GM12878 (cell line): ENCODE results near the gene DMD. TPM values are rescaled to one million over a fixed set of nuclear protein-coding genes. Genes with fewer than 3 reads are reported as not detected.

Source experiments
- ATAC-seq: fragments of 200-7000 bp; cut with Tn5 transposase; 3 replicates; pipeline ENCODE4 v1.9.1; 2020; ENCODE audit warnings: mild to moderate bottlenecking, moderate library complexity
- BruUV-seq: library from RNA; stranded (reverse); fragments of 400-500 nt; replicated peaks from 2 replicates; lab custom pipeline; 2021; lab: Mats Ljungman, UMichigan
- CTCF ChIA-PET: fragments of 300-600 bp; sonication (Branson Sonifier 250); formaldehyde crosslinking; extraction: SDS; loops from one replicate; lab custom pipeline; 2021; ENCODE audit warnings: inconsistent platforms; lab: Yijun Ruan, JAX
- POLR2A ChIA-PET: fragments of 350-600 bp; formaldehyde crosslinking; extraction: SDS; loops from one replicate; lab custom pipeline; 2021; ENCODE audit warnings: inconsistent platforms; lab: Charles Lee
- RAD21 ChIA-PET: fragments of 300-600 bp; sonication (Branson Sonifier 250); formaldehyde crosslinking; loops from one replicate; lab custom pipeline; 2023; ENCODE audit warnings: antibody characterized with exemption; ENCODE audit not compliant: unreplicated experiment; lab: Charles Lee
- SMC1A ChIA-PET: fragments of 300-600 bp; sonication (Branson Sonifier 250); formaldehyde crosslinking; loops from one replicate; lab custom pipeline; 2023; ENCODE audit not compliant: unreplicated experiment, uncharacterized antibody; lab: Charles Lee
- DNase-seq: peaks from one replicate; pipeline ENCODE4 v3.0.0-alpha.2; 2011; ENCODE audit warnings: low read depth, low spot score
- FAIRE-seq: peaks from 3 replicates; lab custom pipeline; 2011; peaks lifted over from hg19 to GRCh38; lab: Jason Lieb, UNC
- H2AFZ ChIP-seq: 2 replicates; pipeline ENCODE4 v1.6.0; 2011; ENCODE audit warnings: low read depth, low read length, control low read depth; ENCODE audit not compliant: control insufficient read depth
- H3K27ac ChIP-seq: 2 replicates; pipeline ENCODE4 v1.5.1; 2011; ENCODE audit warnings: control low read depth; ENCODE audit not compliant: control insufficient read depth, insufficient read depth
- H3K27me3 ChIP-seq, 2 experiments: replicated peaks in 1 of 2; 2 replicates each; pipeline versions ENCODE4 v1.6.0 to v1.6.1; 2011; ENCODE audit warnings: low read length in 1 of 2; ENCODE audit not compliant: control insufficient read depth in 2 of 2, insufficient read depth in 2 of 2
- H3K36me3 ChIP-seq, 2 experiments: 2 replicates each; pipeline ENCODE4 v1.5.1; 2011; ENCODE audit warnings: low read length in 1 of 2; ENCODE audit not compliant: control insufficient read depth in 2 of 2, insufficient read depth in 2 of 2
- H3K4me1 ChIP-seq: 2 replicates; pipeline ENCODE4 v1.6.1; 2011; ENCODE audit warnings: mild to moderate bottlenecking, low read length, moderate library complexity, mixed read lengths; ENCODE audit not compliant: control insufficient read depth, insufficient read depth
- H3K4me2 ChIP-seq: 2 replicates; pipeline ENCODE4 v1.6.0; 2011; ENCODE audit warnings: control low read depth; ENCODE audit not compliant: control insufficient read depth, insufficient read depth
- H3K4me3 ChIP-seq: fragments of 200-600 bp; sonication (generic); 2 replicates; pipeline ENCODE4 v1.5.1; 2016
- H3K79me2 ChIP-seq: 2 replicates; pipeline ENCODE4 v1.6.0; 2011; ENCODE audit warnings: low read length; ENCODE audit not compliant: control insufficient read depth, insufficient read depth
- H3K9ac ChIP-seq: 2 replicates; pipeline ENCODE4 v1.8.0; 2011; ENCODE audit warnings: low read length, control low read depth, mixed read lengths; ENCODE audit not compliant: control insufficient read depth, insufficient read depth
- H3K9me3 ChIP-seq: replicated peaks from 3 replicates; pipeline ENCODE4 v1.5.1; 2011; ENCODE audit warnings: mild to moderate bottlenecking, low read length; ENCODE audit not compliant: control insufficient read depth, insufficient read depth
- H4K20me1 ChIP-seq: 2 replicates; pipeline ENCODE4 v1.6.0; 2011; ENCODE audit not compliant: control insufficient read depth, insufficient read depth
- CHD2 ChIP-seq: IDR thresholded peaks from 2 replicates; pipeline ENCODE4 v1.6.1; 2011; ENCODE audit warnings: low read depth, low read length, improper control_type of control experiment, borderline replicate concordance
- EGR1 ChIP-seq, 2 experiments: IDR thresholded peaks; 1 replicate in 1 of 2; 2 replicates in 1 of 2; pipeline ENCODE4 v1.6.1; 2011 to 2012; ENCODE audit warnings: low read depth in 2 of 2, low read length in 2 of 2, borderline replicate concordance in 1 of 2, mild to moderate bottlenecking in 1 of 2, moderate library complexity in 1 of 2
- HDGF ChIP-seq: fragments of 450-650 bp; IDR thresholded peaks from 2 replicates; pipeline ENCODE4 v1.6.1; 2016; ENCODE audit warnings: antibody characterized with exemption
- KLF5 ChIP-seq: fragments of 450-650 bp; IDR thresholded peaks from 2 replicates; pipeline ENCODE4 v1.6.1; 2014; ENCODE audit warnings: mild to moderate bottlenecking; ENCODE audit not compliant: partially characterized antibody
- MYB ChIP-seq: fragments of 150-350 bp; IDR thresholded peaks from 2 replicates; pipeline ENCODE4 v1.6.1; 2014; ENCODE audit warnings: mild to moderate bottlenecking, low read depth, low read length, borderline replicate concordance
- NR2F1 ChIP-seq: fragments of 450-650 bp; conservative IDR thresholded peaks from 2 replicates; pipeline ENCODE4 v1.6.1; 2017; ENCODE audit warnings: mild to moderate bottlenecking
- PML ChIP-seq: IDR thresholded peaks from 2 replicates; pipeline ENCODE4 v1.6.1; 2012; ENCODE audit warnings: low read length, inconsistent platforms
- STAT3 ChIP-seq: IDR thresholded peaks from 2 replicates; pipeline ENCODE4 v1.6.1; 2011; ENCODE audit warnings: low read depth, low read length, improper control_type of control experiment
- TCF3 ChIP-seq: IDR thresholded peaks from 2 replicates; pipeline ENCODE4 v1.6.1; 2012; ENCODE audit warnings: low read depth, mild to moderate bottlenecking, low read length, borderline replicate concordance; ENCODE audit not compliant: insufficient read depth
- ZNF622 ChIP-seq: fragments of 450-650 bp; IDR thresholded peaks from 2 replicates; pipeline ENCODE4 v1.6.1; 2017; ENCODE audit warnings: mild to moderate bottlenecking, inconsistent platforms
- WGBS: methylation state at CpG from one replicate; pipeline ENCODE4 v1.1.6; 2016; ENCODE audit warnings: low lambda C conversion rate; ENCODE audit not compliant: insufficient replicate concordance, insufficient coverage; ENCODE audit errors: missing lambda C conversion rate; 5-methylcytosine and 5-hydroxymethylcytosine counted together
- in situ Hi-C: fragments of 300-500 bp; cut with MboI; formaldehyde crosslinking; loops from 9 replicates; pipeline ENCODE4 v1.14.3; 2018; ENCODE audit warnings: mixed read lengths
- intact Hi-C: fragments of 100-400 bp; cut with micrococcal nuclease; formaldehyde crosslinking; loops from one replicate; pipeline ENCODE4 v1.14.2; 2022; ENCODE audit not compliant: unreplicated experiment
- polyA plus RNA-seq, 11 experiments: library from polyadenylated mRNA; depleted of rRNA in 4 of 11; unstranded in 6 of 11; stranded (reverse) in 5 of 11; fragments of >200 nt; fragmentation: Nextera tagmentation in 4 of 11; fragmentation: Illumina TruSeq in 1 of 11; extraction: Ambion mirVana in 4 of 11; extraction: Trizol in 1 of 11; gene quantifications; 1 replicate in 1 of 11; 2 replicates in 10 of 11; pipeline versions ENCODE4 v1.2.1 to v1.2.3, GENCODE V29; 2011 to 2016; ENCODE audit warnings: inconsistent platforms in 2 of 11, missing spikeins in 2 of 11, low read depth in 1 of 11
- total RNA-seq, 4 experiments: library from RNA; depleted of rRNA in 3 of 4; stranded (reverse); fragments of >200 nt in 3 of 4; fragmentation: Illumina TruSeq in 1 of 4; extraction: Trizol in 1 of 4; gene quantifications; 2 replicates each; pipeline versions ENCODE4 v1.2.1 to v1.2.3, GENCODE V29; 2013 to 2021
- TF ChIP-seq, protein P1 (sequence below): fragments of 450-650 bp; IDR thresholded peaks from 2 replicates; pipeline ENCODE4 v1.6.1; 2017; ENCODE audit warnings: low read depth, mild to moderate bottlenecking, moderate library complexity
- TF ChIP-seq, protein P2 (sequence below): IDR thresholded peaks from 2 replicates; pipeline ENCODE4 v1.6.1; 2011; ENCODE audit warnings: low read depth, low read length, improper control_type of control experiment, borderline replicate concordance
- TF ChIP-seq, protein P3 (sequence below): fragments of 450-650 bp; IDR thresholded peaks from 2 replicates; pipeline ENCODE4 v1.6.1; 2017; ENCODE audit warnings: mild to moderate bottlenecking, moderate library complexity

DMD gene
- total and polyA plus RNA-seq, 10 of the 15 experiments (the other 5 are each of a cell fraction or from before 2014, with no cell fraction given), result 1.4 to 24.3 (median 4.3) TPM

DNA sequence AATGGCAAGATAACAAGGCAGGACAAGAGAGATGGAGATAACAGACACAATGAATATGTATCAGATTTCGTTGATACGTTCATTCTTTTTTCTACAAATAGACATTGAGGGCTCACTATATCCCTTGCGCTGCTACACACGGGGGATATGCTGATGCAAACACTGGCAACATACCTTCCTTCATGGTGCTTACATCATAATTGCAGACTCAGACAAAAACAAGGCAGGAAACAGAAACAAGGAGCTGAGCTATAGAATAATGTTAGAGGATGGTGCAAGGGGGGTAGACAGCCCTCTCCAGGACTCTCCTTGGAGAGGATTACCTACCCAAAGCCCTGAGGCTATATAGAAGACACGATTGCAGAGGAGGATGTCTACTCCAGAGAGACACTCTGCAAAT, 1069.5 kb downstream of the DMD start:
- Histone ChIP-seq H3K27me3 (no peaks in the 10 kb centered on the region), H2AFZ (no peak overlapping the region), H3K4me1 (no peaks in the 10 kb centered on the region), H3K27ac (no peak overlapping the region), H3K36me3 (no peaks in the 10 kb centered on the region), H3K4me3 (no peak overlapping the region), H3K9ac (no peak overlapping the region), H3K4me2 (no peak overlapping the region), H3K79me2 (no peaks in the 10 kb centered on the region), H3K9me3 (no peaks in the 10 kb centered on the region), H4K20me1 (no peaks in the 10 kb centered on the region)
- POLR2A ChIA-PET, result no interaction called here
- FAIRE-seq, result no peak
- BruUV-seq, result no TSS peak
- RAD21 ChIA-PET, result no interaction called here
- no peak for TF ChIP-seq CHD2
- no peak for TF ChIP-seq HDGF
- TF ChIP-seq PML, result no peak
- TF ChIP-seq NR2F1, result no peak
- TF ChIP-seq, protein P1, sequence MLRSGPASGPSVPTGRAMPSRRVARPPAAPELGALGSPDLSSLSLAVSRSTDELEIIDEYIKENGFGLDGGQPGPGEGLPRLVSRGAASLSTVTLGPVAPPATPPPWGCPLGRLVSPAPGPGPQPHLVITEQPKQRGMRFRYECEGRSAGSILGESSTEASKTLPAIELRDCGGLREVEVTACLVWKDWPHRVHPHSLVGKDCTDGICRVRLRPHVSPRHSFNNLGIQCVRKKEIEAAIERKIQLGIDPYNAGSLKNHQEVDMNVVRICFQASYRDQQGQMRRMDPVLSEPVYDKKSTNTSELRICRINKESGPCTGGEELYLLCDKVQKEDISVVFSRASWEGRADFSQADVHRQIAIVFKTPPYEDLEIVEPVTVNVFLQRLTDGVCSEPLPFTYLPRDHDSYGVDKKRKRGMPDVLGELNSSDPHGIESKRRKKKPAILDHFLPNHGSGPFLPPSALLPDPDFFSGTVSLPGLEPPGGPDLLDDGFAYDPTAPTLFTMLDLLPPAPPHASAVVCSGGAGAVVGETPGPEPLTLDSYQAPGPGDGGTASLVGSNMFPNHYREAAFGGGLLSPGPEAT, result no peak
- no peak for TF ChIP-seq ZNF622
- TF ChIP-seq, protein P2, sequence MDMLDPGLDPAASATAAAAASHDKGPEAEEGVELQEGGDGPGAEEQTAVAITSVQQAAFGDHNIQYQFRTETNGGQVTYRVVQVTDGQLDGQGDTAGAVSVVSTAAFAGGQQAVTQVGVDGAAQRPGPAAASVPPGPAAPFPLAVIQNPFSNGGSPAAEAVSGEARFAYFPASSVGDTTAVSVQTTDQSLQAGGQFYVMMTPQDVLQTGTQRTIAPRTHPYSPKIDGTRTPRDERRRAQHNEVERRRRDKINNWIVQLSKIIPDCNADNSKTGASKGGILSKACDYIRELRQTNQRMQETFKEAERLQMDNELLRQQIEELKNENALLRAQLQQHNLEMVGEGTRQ, result no peak
- no peak for TF ChIP-seq EGR1 (IDR thresholded peaks at IDR 0.05; ENCODE audit: borderline replicate concordance in 1 of 2, low read depth in 2 of 2, low read length in 2 of 2)
- TF ChIP-seq MYB, result no peak
- TF ChIP-seq KLF5, result no peak
- no peak for TF ChIP-seq STAT3
- no peak for TF ChIP-seq TCF3
- TF ChIP-seq, protein P3, sequence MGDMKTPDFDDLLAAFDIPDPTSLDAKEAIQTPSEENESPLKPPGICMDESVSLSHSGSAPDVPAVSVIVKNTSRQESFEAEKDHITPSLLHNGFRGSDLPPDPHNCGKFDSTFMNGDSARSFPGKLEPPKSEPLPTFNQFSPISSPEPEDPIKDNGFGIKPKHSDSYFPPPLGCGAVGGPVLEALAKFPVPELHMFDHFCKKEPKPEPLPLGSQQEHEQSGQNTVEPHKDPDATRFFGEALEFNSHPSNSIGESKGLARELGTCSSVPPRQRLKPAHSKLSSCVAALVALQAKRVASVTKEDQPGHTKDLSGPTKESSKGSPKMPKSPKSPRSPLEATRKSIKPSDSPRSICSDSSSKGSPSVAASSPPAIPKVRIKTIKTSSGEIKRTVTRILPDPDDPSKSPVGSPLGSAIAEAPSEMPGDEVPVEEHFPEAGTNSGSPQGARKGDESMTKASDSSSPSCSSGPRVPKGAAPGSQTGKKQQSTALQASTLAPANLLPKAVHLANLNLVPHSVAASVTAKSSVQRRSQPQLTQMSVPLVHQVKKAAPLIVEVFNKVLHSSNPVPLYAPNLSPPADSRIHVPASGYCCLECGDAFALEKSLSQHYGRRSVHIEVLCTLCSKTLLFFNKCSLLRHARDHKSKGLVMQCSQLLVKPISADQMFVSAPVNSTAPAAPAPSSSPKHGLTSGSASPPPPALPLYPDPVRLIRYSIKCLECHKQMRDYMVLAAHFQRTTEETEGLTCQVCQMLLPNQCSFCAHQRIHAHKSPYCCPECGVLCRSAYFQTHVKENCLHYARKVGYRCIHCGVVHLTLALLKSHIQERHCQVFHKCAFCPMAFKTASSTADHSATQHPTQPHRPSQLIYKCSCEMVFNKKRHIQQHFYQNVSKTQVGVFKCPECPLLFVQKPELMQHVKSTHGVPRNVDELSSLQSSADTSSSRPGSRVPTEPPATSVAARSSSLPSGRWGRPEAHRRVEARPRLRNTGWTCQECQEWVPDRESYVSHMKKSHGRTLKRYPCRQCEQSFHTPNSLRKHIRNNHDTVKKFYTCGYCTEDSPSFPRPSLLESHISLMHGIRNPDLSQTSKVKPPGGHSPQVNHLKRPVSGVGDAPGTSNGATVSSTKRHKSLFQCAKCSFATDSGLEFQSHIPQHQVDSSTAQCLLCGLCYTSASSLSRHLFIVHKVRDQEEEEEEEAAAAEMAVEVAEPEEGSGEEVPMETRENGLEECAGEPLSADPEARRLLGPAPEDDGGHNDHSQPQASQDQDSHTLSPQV, result no peak
- SMC1A ChIA-PET, result no interaction called here
- ATAC-seq, result no peak
- no peak for DNase-seq
- intact Hi-C loops, result no loop called here
- WGBS, result 34% methylated on average over 5 of the region's 5 CpGs
- in situ Hi-C loops, result no loop called here
- CTCF ChIA-PET, result no interaction called here
